HG02610 (cell line): ENCODE data around the gene KCNQ5.

ENCODE experiments used
- ATAC-seq: cut with Tn5 transposase; IDR thresholded peaks from one replicate; pipeline ENCODE4 v1.9.1; 2021; ENCODE audit warnings: mild to moderate bottlenecking, moderate library complexity; ENCODE audit not compliant: unreplicated experiment

Gene KCNQ5

DNA sequence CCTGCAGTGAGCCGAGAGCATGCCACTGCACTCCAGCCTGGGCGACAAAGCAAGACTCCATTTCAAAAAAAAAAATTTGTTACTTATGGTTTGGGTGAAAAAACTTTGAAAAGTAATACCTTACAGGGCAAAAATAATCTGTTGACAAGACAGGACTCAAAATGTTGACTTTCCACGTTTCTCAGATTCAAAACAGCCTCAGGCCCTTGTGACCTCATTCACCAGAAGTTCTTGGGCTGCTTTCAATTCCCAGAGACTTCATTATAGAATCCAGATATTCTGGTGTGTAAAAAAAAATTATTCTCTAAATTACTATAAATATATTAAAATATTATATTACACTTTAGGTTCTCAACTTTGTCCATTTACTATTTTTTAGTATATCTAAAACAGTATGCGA is 116.2 kb downstream of the KCNQ5 start:
- ATAC-seq: no peak

DNA sequence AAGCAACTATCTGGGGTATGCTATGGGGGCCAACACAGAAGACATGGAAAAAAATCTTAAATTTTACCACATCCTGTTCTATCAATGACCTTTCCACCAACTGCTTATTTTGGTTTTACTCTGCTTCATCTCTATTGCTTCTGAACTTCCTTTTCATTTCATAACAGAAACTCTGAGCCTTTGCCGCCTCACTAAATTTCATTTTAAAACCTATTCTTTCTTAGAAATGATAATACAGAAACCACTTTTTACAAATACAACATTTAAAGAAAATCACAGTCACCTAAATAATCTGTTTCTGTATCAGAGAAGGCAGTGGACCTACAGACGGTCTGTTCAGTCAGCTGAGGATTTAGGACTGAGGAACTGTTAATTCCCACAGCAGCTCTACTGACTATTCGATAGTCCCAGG is 117.5 kb downstream of the KCNQ5 start:
- peak; percentile 53 for ATAC-seq

DNA sequence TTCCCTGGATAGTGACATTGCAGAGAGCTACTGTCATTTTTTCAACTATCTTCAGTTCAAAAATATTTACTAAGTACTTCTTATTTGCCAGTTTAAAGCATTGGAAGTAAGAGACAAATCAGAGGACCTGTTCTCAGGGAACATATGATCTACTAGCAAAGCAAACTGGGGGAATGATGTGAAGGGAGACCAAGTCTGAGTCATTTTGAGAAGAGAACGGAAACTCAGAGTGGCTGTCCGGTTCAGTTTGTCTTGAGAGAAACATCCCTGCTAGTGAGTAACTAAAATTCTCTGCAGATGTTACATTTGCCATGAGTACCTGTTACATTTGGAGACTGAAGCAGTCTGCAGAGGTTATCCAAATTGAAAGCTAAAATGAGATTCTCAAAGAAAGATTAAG is 118.3 kb downstream of the KCNQ5 start:
- peak; percentile 86 for ATAC-seq

DNA sequence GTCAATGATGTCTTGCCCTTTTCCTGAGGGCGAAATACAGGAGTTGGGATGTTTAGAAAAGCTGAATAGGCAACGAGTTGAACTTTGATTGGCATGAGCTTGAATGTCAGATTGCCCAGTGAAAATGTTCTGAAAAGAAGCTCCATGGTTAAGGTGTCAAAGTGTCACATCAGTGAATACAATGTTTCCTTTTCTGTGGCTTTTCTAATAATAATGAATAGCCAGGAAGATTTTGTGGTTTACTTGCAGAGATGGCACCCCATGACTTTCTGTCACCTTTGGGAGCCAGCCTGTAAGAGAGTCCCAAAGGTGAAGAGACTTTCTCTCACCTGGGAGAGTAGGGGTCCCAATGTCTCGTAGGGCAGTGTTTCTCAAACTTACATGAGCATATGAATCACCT is 119.2 kb downstream of the KCNQ5 start:
- no peak for ATAC-seq

DNA sequence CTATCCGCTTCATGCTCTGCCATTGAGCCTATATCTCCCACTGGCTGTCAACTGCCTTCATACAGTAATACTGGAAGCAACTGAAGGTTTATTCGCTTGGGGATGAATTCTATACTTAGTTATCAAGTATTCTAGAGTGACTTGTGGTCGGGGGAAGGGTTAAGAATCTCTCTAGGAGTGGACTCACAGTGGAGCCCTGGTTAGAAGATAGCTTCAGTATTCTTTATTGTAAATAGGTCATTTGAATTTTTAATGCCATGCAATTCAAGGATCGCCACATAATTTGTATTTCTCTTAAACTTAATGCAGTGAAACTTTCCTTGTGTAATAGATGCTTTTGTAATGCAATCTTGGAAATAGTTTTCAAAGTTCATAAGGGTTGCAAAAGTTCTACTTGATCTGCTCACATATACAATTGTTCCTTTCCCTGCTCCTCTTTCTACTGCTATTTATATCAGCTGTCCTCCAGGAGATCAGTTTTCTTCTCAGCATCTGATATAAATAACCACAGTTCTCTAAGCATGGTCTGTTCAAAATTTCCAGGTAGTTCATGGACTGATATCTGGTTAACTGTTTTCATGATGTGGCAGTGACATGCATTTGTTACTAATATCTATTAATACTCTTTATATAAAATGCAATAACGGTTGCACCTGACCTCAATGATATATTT is 120.3 kb downstream of the KCNQ5 start:
- ATAC-seq: no peak

DNA sequence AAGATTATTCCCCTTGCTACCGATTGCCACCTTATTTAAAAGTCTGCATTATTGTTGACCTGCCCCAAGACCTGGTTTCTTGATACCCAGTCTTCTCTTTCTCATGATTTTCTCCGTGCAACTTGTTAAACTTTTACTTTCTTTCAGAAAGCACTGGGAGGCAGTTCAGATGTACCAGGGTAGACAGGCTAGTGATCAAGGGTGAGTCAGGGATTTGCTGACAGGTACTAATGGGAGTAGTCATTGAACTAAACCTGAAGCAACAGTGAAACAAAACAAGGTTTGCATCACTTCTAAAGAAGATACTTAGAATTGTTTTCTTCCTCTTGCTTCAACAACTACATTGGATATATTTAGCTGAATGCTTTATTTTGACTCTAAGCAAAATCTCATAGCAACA is 124.4 kb downstream of the KCNQ5 start:
- ATAC-seq: no peak

DNA sequence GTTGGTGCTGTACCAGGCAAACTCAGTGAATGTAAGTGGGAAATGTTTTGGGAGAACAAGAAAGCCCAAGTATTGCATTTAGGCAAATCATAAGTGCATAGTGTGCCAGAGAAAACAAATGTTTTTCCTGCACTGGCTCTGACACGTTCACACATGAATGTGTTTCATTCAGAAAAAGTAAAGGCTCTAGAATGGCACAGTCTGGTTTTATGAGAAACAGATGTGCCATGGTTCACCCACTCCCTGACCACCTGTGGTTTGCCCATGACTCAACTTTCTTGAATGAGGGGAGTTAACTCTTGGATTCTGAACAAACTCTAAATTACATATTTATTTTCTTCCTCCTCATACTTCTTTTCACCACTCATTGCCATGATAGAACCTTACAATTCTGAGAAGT is 126.9 kb downstream of the KCNQ5 start:
- no peak for ATAC-seq

DNA sequence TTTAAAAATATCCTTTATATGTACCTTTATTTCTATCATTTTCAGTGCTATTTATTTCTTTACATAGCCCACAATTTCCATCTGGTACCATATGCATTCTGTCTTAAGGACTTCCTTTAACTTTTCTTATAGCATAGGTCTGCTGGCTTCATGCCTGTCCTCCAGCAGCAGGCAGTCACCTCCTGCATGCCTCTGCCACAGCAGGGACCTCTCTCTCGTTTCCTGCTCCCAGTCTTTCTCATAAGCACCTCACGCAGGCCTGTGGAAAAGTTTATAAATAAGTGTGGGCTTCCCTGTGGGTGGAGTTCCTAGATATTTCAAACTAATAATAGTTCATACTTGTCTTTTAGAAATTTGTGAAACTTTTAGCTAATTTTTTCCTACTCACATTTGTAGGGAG is 133.9 kb downstream of the KCNQ5 start:
- ATAC-seq: no peak

DNA sequence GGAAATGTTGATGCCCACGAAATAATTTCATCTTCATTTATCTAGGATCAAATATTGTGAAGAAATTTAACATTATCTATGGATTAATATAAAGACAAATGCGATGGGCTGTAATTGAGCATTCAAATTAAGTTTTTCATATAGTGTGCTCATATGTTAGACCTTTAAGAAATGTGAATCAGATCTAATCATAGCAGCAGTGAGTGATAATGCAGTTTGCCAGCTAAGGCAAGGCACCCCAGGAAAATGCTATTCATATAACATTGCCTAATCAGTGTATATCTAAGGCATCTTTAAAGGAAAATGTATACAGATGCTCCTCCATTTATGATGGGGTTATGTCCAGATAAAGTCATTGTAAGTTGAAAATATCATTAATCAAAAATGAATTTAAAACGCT is 135.2 kb downstream of the KCNQ5 start:
- no peak for ATAC-seq

DNA sequence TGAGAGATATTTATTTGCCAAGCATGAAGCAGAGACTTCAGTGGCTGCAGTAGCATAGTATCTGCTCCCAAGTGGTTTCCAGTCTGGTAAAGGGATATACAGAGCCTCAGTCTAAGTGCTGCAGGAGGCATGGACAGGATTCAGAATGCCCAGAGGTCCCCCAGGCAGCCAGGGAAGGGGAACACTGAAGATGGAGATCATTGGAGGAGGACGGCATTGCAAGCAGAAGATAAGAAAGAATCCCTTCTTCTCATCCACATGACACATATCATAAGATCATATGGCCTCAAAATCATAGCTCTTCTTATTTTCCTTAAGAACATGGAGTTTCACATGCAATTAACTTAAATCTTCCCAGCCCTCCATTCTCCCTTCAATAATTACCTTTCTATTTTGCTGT is 136.1 kb downstream of the KCNQ5 start:
- no peak for ATAC-seq

DNA sequence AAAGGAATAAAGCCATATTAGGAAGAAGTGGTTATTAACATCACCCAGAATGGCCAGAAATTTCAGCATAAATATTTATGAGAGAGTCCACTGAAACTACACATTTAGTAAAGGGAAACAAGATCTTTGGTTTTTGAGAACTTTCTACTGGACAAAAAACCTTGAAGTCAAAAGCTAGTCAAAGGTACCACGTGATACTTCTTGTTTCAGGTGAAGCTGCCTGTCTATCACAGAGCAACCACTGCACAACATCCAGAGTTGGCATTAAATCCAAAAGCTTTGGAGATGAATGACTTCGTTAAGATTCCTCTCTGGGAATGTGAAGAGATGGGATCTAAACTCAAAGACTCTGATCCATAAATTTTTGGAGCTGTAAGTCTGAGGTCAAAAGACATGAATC is 137.0 kb downstream of the KCNQ5 start:
- no peak for ATAC-seq

DNA sequence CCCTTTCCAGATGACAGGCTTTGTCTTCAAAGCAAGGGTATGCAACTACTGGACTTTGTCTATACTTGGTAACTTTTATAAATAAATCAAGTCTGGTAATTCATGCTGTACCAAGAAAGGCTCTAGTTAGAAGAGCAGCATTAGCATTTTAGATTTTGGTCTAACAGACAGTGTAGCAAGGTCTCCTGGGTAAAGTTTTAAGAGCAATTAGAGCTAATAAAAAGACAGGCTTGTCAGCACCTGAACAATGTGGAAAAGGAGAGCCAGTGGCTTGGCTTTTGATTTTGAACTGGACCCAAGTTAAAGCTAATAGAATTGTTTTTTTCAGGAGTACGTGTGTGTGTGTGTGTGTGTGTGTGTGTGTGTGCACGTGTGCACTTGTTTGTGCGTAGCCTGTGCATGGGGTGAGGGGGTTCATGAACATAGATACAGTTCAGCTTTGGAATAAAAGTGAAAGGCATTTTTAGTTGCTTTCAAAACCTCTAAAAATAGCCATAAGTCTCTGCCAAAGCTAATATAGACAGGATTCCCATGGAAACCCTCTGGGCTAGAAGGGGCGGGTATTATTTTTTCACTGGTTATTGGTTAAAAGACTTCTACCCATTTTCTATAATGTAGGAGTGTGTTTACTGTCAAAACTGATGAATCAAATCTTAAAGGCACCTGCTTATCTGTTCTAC is 138.4 kb downstream of the KCNQ5 start:
- ATAC-seq: no peak

DNA sequence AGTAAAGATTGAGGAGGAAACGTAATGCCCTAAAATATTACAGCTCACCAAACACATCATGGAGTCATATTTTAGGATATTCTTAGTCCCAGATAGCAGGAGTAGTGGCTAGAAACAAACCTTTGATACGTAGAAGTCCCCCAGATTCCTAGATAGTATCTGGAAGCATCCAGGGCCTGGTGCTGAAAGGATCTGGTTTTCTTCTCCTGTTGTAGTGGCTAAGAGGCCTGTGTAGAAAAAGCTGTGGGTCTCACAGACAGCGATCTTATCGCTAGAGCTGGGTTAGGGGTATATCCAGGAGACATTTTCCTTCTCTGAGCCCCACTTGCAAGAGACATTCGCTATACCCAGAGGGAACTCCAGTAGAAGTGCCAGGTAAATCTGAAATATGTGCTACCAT is 139.9 kb downstream of the KCNQ5 start:
- no peak for ATAC-seq

DNA sequence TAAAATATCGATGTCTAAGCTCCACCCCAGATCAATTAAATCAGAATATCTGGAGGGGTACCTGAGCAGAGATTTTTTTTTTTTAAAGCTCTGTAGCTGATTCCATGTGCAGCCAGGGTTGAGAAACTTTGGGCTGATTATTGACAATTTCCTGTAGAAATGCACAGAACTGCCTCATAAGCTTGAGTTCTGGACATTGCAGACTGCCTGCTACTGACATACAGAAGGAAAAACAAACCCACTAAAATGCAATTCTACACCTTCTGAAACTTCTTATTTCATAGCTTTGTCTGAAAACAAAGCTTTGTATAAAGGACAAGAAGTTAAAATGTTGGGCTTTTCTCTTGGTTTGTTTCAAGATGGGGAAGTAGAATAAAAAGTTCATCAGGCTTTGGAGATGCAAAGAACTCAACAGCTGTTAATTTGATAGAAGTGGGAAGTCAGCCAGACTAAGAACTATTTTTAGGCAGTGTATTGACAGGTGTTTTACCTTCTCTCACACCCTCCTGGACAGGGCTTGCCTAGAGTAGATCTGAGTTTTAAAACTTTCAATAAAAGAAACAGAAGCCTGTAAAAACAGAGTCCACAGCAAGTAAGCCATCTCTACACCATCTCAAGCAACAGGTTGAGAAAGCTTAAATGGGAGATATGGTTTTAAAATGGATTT is 147.7 kb downstream of the KCNQ5 start:
- peak; percentile 58 for ATAC-seq

DNA sequence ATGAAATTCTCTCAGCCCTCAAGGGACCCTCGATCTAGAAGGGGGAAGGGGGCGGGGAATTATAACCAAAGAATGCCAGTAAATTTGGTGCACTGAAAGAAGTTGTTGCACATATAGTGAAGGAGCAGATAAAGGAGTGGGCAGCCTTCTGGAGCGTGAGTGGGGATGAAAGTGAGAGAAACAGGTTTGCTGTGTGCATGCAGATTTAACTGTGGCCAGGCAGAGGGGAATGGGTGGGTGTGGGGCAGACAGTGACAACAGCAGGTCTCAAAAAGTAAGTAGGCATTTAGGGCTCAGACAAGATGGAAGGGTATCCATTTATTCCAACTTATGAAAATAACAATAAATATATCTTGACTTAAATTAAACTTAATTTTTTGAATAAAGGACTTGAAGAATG is 149.1 kb downstream of the KCNQ5 start:
- ATAC-seq: no peak

DNA sequence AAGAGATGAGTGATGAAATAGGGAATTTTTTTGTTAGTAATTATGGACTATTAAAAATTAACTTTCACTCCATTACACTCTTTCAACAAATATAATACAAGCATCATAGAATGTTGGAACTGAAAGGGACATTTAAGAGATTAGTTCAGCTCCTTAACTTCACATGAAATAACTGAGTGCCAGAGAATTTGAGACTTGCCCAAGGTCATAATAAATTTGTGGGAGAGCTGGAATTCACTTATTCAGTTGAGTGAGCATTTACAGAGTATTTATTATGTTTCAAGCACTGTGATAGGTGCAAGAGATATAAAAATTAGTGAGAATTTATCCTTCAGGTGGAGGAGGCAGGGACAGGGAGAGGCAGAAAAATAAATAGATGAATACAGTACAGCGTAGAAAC is 154.6 kb downstream of the KCNQ5 start:
- ATAC-seq: no peak

DNA sequence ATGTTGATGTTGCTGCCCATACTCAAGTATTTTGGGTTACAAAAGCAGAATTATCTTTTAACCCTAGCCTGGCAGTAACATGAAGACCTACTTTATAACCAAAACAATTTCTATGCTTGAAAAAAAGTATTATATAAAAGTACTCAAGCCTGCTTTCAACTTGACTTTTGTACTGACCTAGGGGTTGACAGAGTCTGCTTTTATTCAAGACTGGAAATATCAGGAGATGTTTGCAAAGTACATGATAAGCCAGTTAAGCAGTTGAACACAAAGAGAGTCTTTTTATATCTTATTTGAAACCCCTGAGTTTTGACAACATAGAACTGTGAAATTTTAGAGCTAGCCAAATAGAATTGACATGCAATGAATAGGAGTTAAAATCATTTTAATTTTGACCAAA is 159.8 kb downstream of the KCNQ5 start:
- ATAC-seq: no peak

DNA sequence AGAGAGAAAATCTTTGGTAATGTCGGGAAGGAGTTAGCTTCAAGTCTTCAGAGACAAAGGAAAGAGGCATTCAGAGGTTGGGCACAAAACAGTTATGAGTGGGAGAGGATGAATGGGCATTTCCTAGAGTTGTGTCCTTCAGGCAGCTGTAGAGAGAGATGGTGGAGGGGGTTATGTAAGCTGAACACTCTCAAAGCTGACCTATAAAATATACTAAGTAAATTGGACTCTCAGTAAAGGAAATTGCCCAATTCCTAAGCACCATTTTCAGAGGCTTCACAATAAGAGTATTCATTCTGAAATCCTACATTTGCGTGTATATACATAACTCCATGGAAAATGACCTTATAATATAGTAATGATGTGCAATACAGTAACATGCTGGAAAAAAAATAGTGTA is 161.2 kb downstream of the KCNQ5 start:
- no peak for ATAC-seq

DNA sequence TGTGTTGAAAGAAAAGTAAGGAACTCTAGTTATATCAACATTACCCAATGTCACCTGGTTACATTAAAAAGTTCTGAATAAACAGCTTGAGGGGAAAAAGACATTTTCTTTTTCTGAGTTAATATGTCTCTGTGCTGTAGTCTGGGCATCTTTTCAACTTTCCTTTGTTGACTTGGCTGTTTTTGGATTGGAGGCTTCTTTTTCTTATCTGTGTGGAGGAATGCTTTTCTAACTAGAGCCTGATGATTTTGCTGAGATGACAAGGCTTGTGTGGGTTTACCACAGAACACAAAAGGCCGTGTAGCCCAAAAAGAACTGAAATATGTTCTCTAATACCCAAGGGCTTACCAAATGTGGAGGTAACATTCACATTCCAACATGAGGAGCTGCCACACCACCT is 161.8 kb downstream of the KCNQ5 start:
- no peak for ATAC-seq

DNA sequence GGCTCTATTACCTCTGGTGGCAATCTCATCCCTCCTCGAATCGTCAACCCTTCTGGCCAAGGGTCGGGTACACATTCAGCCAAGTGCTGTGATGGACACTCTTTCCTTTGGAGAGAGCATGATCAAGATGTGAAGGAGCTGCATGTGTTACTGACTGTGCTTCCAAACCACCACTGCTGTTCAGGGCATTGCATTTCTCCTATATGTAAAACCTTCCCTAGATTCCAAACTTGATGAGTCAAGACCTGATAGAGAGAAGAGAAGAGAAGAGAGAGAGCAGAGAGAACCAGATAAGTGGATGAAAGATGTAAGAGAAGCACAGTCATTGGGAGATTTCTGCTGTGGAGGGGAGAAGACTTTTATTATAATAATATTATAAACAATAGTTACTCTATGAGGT is 162.2 kb downstream of the KCNQ5 start:
- no peak for ATAC-seq

DNA sequence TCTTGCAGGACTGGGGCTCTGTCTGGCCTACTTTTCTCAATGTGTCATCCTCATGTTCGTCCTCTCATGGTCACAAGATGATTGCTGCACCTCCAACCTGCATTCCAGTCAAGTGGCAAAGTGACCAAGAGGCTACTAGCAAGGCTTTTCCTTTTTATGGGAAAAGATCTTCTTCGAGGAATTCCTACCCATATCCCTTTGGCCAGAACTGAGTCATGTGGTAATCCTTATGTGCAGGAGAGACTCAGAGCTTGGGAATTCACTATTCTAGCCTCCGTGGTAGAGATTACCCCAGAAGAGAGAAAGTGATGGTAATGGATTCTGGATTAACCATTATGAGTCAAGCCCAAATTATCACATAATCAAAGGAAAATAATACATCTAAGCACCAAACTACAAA is 162.7 kb downstream of the KCNQ5 start:
- ATAC-seq: no peak

DNA sequence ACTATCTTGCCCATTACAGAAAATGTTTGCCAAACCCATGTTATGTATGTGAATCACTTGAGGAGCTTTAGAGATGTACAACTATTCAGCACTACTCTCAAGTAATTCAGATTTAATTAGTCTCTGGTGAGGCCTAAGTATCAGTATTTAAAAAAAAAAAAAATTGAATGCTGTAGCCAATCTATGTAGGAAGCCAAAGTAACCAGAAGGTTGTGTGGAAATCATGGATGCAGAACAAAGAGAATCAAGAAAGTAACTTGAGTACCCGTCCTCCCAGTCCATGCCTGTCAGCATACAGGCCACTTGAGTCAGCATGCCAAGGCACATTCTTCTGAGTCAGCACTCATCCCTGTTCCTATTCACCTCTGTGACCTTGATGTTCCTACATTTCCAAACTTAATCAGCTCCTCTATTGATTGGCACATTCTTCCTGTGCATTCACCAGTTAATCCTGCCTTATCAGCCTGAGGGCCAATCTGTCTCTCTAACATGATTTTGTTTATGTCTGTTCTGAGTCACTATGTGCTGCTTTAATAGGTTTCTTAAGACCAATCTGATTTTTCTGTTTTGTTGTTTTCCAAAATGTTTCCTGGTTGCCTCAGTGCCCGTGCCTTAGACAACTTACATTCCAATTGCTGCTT is 165.6 kb downstream of the KCNQ5 start:
- no peak for ATAC-seq
